Measurements from ENCODE around the gene DTHD1. TPM values are rescaled to one million over a fixed set of nuclear protein-coding genes. Genes with fewer than 3 reads are reported as not detected.

Gene DTHD1
- total RNA-seq, 5 donors from 2014 or later (not counting 1 experiment from before 2014, with no cell fraction given): 0.79 to 7.9 (median 2.5) TPM

DNA sequence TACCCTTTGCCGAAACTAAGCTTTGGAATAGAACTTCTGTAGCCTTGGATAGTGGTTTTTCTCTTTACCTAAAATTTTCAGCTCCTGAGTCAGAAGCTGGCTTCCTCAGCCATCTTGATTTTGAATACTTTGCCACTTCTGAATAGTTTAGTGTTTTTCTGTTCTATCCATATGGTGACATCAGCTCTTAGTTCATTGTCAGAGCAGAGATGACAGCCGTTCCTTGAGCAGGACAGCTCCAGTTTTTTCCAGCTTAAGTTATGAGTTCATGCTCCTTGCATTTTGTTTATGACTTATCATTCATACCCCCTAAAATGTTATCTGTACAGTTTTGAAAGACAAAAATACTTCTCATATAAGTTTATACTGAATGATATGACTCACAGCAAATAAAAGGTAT lies 47.8 kb downstream of the DTHD1 start:
- Mint-ChIP-seq H3K4me3 (no peak overlapping the region), H3K36me3 (no peaks in the 10 kb centered on the region), H3K27ac (no peak overlapping the region), H3K4me1 (peaks cover 28 to 36% (median 31%) of the 10 kb centered on the region in 3 donors), H3K9me3 (no peaks in the 10 kb centered on the region), H3K27me3 (no peaks in the 10 kb centered on the region)
- WGBS (ENCODE audit: insufficient coverage): no CpG with 5 or more reads among the region's 2 CpGs
- POLR2A ChIA-PET: no interaction called here
- CTCF ChIA-PET: interaction anchor here in 1 of 2 donors (1.2 kb wide), 1 partner anchor 10 kb away, joined by 3 read pairs; no protein-coding TSS in a partner anchor
- no peak for DNase-seq
- H3K27ac ChIP-seq (ENCODE audit: low read length): no peak overlapping the region
- no peak overlapping the region for H3K4me3 ChIP-seq (ENCODE audit: control insufficient read depth in 1 of 2, extremely low read depth in 1 of 2, low read length in 1 of 2)
- H3K4me1 ChIP-seq (ENCODE audit: control insufficient read depth in 1 of 2, extremely low read depth in 1 of 2, insufficient read depth in 2 of 2, low read length in 2 of 2): peaks cover 11 to 17% of the 10 kb centered on the region in 2 experiments
- no peaks in the 10 kb centered on the region for H3K9me3 ChIP-seq
- H3K36me3 ChIP-seq (ENCODE audit: control insufficient read depth in 2 of 2, extremely low read depth in 1 of 2, insufficient read depth in 1 of 2, low read length in 1 of 2): no peaks in the 10 kb centered on the region
- H3K27me3 ChIP-seq (replicated peaks in 1 of 2; ENCODE audit: control insufficient read depth in 2 of 2, extremely low read depth in 1 of 2, insufficient read depth in 2 of 2, low read length in 1 of 2): no peaks in the 10 kb centered on the region
- ATAC-seq (replicated peaks in 1 of 4): no peak

DNA sequence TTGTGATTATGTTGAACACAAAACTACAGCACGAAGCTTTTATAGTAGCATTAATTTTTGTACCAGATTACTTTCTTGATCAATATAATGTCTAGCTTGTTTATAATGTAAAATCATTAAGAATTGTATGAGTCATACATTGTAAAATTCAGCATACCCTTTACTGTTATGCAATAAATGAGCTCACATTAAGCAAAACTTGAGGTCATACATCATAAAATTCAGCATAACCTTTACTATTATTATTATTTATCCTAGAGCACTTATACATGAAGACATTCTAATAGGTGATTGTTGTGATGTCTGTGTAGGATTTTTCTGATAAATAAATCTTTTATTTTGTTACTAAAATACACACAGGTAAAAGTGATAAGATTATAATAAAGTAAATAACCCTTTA lies 49.4 kb downstream of the DTHD1 start:
- ATAC-seq (replicated peaks in 1 of 4) (no peak), DNase-seq (no peak)
- ChIA-PET CTCF (interaction anchor here (0.9 to 2.1 kb wide), 4 partner anchors 69 to 89 kb away, joined by 3 to 5 read pairs (median 4); no protein-coding TSS in a partner anchor), POLR2A (interaction anchor here (0.6 to 1.8 kb wide), 2 partner anchors 45 to 59 kb away, joined by 3 to 4 read pairs; no protein-coding TSS in a partner anchor)
- Histone ChIP-seq H3K27me3 (replicated peaks in 1 of 2; ENCODE audit: control insufficient read depth in 2 of 2, extremely low read depth in 1 of 2, insufficient read depth in 2 of 2, low read length in 1 of 2) (no peaks in the 10 kb centered on the region), H3K9me3 (no peaks in the 10 kb centered on the region), H3K4me3 (ENCODE audit: control insufficient read depth in 1 of 2, extremely low read depth in 1 of 2, low read length in 1 of 2) (no peak overlapping the region), H3K27ac (ENCODE audit: low read length) (no peak overlapping the region), H3K36me3 (ENCODE audit: control insufficient read depth in 2 of 2, extremely low read depth in 1 of 2, insufficient read depth in 1 of 2, low read length in 1 of 2) (no peaks in the 10 kb centered on the region), H3K4me1 (ENCODE audit: control insufficient read depth in 1 of 2, extremely low read depth in 1 of 2, insufficient read depth in 2 of 2, low read length in 2 of 2) (peaks cover 3 to 8% of the 10 kb centered on the region in 2 experiments)
- no peak overlapping the region for H3K27ac Mint-ChIP-seq
- no CpG with 5 or more reads among the region's 1 CpG for WGBS (ENCODE audit: insufficient coverage)
- no peak overlapping the region for H3K4me3 Mint-ChIP-seq
- H3K9me3 Mint-ChIP-seq: no peaks in the 10 kb centered on the region
- H3K27me3 Mint-ChIP-seq: no peaks in the 10 kb centered on the region
- peaks cover 16 to 22% (median 16%) of the 10 kb centered on the region in 3 donors for H3K4me1 Mint-ChIP-seq
- no peaks in the 10 kb centered on the region for H3K36me3 Mint-ChIP-seq

DNA sequence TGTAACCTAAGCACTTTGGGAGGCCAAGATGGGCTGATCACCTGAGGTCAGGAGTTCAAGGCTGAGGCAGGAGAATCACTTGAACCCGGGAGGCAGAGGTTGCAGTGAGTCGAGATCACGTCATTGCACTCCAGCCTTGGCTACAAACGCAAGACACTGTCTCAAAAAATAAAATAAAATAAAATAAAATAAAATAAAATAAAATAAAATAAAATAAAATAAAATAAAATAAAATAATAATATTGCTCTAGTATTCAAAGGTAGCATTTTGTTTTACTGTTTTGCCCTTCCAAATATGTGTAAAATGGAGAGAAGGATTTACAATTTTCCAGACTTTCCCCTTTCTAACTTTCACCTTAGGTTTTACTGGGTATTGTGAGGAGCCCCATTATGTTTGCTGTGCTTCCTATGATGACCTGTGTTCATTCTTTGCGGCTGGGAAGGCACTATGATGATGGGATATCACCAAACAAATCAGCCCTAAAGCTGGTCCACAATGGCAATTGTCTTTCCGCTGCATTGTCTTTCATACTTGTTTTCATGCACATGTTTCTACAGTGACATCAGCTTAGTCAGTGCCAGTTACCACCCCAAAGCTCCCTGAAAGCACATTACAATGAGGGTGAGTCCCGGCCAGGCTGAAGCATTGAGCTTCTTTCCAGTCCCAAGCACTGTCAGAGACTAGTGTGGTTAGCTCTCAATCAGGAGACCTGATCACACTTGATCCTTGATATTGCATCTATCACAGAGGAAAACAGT lies 50.8 kb downstream of the DTHD1 start:
- WGBS (ENCODE audit: insufficient coverage): 100% methylated on average over 2 of the region's 7 CpGs
- no peaks in the 10 kb centered on the region for H3K9me3 ChIP-seq
- Mint-ChIP-seq H3K9me3 (no peaks in the 10 kb centered on the region), H3K27me3 (no peaks in the 10 kb centered on the region), H3K27ac (no peak overlapping the region), H3K4me1 (peaks cover 18 to 25% (median 18%) of the 10 kb centered on the region in 3 donors), H3K36me3 (no peaks in the 10 kb centered on the region), H3K4me3 (no peak overlapping the region)
- H3K4me3 ChIP-seq (ENCODE audit: control insufficient read depth in 1 of 2, extremely low read depth in 1 of 2, low read length in 1 of 2): no peak overlapping the region
- H3K27ac ChIP-seq (ENCODE audit: low read length): no peak overlapping the region
- H3K4me1 ChIP-seq (ENCODE audit: control insufficient read depth in 1 of 2, extremely low read depth in 1 of 2, insufficient read depth in 2 of 2, low read length in 2 of 2): peaks cover 0 to 10% of the 10 kb centered on the region in 2 experiments
- DNase-seq (no peak), ATAC-seq (replicated peaks in 1 of 4) (no peak)
- H3K27me3 ChIP-seq (replicated peaks in 1 of 2; ENCODE audit: control insufficient read depth in 2 of 2, extremely low read depth in 1 of 2, insufficient read depth in 2 of 2, low read length in 1 of 2): no peaks in the 10 kb centered on the region
- no peaks in the 10 kb centered on the region for H3K36me3 ChIP-seq (ENCODE audit: control insufficient read depth in 2 of 2, extremely low read depth in 1 of 2, insufficient read depth in 1 of 2, low read length in 1 of 2)
- POLR2A ChIA-PET: no interaction called here
- CTCF ChIA-PET: interaction anchor here (0.8 to 2.1 kb wide), 4 partner anchors 13 to 68 kb away, joined by 3 to 5 read pairs (median 4); no protein-coding TSS in a partner anchor

DNA sequence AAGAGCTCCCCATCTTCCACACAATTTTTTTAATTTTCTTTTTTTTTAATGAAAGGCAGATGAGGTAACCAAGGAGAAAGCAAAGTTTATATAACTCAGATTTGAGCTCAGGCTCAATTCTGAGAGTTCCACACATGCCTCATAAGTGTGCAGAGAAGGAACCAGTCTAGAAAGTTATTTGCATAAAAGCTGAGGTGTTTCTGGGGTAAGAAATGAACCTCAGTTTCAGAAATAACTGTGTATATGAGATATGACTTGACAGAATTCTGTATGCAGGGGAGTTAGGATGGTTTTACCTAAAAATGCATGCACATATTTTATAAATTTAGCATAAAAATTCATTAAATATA lies 51.3 kb downstream of the DTHD1 start:
- H3K27ac ChIP-seq (ENCODE audit: low read length): no peak overlapping the region

DNA sequence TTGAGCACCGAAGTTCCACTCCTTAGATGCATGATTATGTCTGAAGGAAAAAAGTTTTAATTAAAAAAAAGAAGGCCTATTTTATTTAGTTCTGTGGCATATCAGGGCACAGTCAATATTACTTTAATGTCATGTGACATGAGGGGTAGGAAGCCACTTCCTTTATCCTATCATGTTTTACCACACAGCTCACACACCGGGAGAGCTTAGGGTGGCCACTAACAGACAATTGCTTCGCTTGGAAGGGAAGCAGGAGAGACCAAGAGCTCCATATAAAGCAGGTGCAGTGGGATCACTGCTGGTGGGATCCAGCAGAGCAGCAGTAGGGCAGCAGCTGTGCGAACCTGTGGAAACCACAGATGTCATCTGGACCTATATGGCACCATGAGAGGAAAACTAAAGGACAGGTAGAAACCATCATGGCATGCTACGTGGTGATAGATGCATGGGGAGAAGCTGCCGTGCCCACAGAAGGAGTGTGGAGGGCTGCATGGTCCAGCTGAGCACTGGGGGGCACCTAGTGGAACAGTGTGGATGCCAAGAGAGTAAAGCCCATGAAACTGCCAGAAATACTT lies 52.0 kb downstream of the DTHD1 start:
- no peak overlapping the region for H3K4me3 ChIP-seq (ENCODE audit: control insufficient read depth in 1 of 2, extremely low read depth in 1 of 2, low read length in 1 of 2)
- H3K27ac ChIP-seq (ENCODE audit: low read length): no peak overlapping the region
- ATAC-seq (replicated peaks in 1 of 4) (peak in 1 of 4 experiments; percentile 36), DNase-seq (no peak)
- no peaks in the 10 kb centered on the region for H3K9me3 ChIP-seq
- CTCF ChIA-PET: interaction anchor here (0.6 to 1.1 kb wide), 5 partner anchors 9 to 66 kb away, joined by 3 to 5 read pairs (median 4); no protein-coding TSS in a partner anchor
- H3K27ac Mint-ChIP-seq: no peak overlapping the region
- no peaks in the 10 kb centered on the region for H3K36me3 ChIP-seq (ENCODE audit: control insufficient read depth in 2 of 2, extremely low read depth in 1 of 2, insufficient read depth in 1 of 2, low read length in 1 of 2)
- no peaks in the 10 kb centered on the region for H3K27me3 Mint-ChIP-seq
- H3K4me1 ChIP-seq (ENCODE audit: control insufficient read depth in 1 of 2, extremely low read depth in 1 of 2, insufficient read depth in 2 of 2, low read length in 2 of 2): peaks cover 0 to 10% of the 10 kb centered on the region in 2 experiments
- WGBS (ENCODE audit: insufficient coverage): 72% methylated on average over 4 of the region's 6 CpGs
- H3K4me3 Mint-ChIP-seq: no peak overlapping the region
- no peaks in the 10 kb centered on the region for H3K36me3 Mint-ChIP-seq
- H3K9me3 Mint-ChIP-seq: no peaks in the 10 kb centered on the region
- POLR2A ChIA-PET: no interaction called here
- H3K27me3 ChIP-seq (replicated peaks in 1 of 2; ENCODE audit: control insufficient read depth in 2 of 2, extremely low read depth in 1 of 2, insufficient read depth in 2 of 2, low read length in 1 of 2): no peaks in the 10 kb centered on the region
- peaks cover 18 to 31% (median 22%) of the 10 kb centered on the region in 3 donors for H3K4me1 Mint-ChIP-seq

More for the DNA sequence above, 51.3 kb downstream of the DTHD1 start:
- Histone ChIP-seq H3K4me1 (ENCODE audit: control insufficient read depth in 1 of 2, extremely low read depth in 1 of 2, insufficient read depth in 2 of 2, low read length in 2 of 2) (peaks cover 0 to 10% of the 10 kb centered on the region in 2 experiments), H3K4me3 (ENCODE audit: control insufficient read depth in 1 of 2, extremely low read depth in 1 of 2, low read length in 1 of 2) (no peak overlapping the region), H3K27me3 (replicated peaks in 1 of 2; ENCODE audit: control insufficient read depth in 2 of 2, extremely low read depth in 1 of 2, insufficient read depth in 2 of 2, low read length in 1 of 2) (no peaks in the 10 kb centered on the region), H3K36me3 (ENCODE audit: control insufficient read depth in 2 of 2, extremely low read depth in 1 of 2, insufficient read depth in 1 of 2, low read length in 1 of 2) (no peaks in the 10 kb centered on the region), H3K9me3 (no peaks in the 10 kb centered on the region)
- Mint-ChIP-seq H3K4me1 (peaks cover 18 to 26% (median 19%) of the 10 kb centered on the region in 3 donors), H3K36me3 (no peaks in the 10 kb centered on the region), H3K27ac (no peak overlapping the region), H3K9me3 (no peaks in the 10 kb centered on the region), H3K4me3 (no peak overlapping the region), H3K27me3 (no peaks in the 10 kb centered on the region)
- no peak for DNase-seq
- no peak for ATAC-seq (replicated peaks in 1 of 4)
- ChIA-PET CTCF (interaction anchor here (0.8 to 1.1 kb wide), 3 partner anchors 12 to 21 kb away, joined by 3 to 4 read pairs (median 3); no protein-coding TSS in a partner anchor), POLR2A (no interaction called here)

DNA sequence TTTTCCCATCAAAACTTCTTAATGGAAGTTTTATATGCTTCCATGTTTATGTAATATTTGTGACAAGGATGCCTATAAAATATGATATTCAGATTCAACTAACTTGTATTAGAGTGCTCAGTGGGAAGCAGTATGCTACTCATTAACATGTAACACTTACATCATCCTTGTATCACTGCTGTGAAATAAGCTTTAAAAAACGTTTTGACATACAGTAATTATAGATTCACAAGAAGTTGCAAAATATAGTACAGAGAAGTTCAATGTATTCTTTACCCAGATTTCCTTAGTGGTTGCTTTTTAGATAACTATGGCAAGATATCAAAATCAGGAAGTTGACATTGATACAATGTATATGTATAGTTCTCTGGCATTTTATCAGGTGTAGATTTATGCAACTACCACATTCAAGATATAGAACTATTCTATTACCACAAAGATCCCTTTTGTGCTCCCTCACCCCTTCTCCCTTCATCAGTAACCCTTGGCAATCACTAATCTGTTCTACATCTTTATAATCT lies 56.3 kb downstream of the DTHD1 start:
- no peak overlapping the region for H3K27ac Mint-ChIP-seq
- H3K4me1 Mint-ChIP-seq: peaks cover 15 to 25% (median 19%) of the 10 kb centered on the region in 3 donors
- no peak for ATAC-seq (replicated peaks in 1 of 4)
- no CpG with 5 or more reads among the region's 1 CpG for WGBS (ENCODE audit: insufficient coverage)
- Histone ChIP-seq H3K9me3 (no peaks in the 10 kb centered on the region), H3K36me3 (ENCODE audit: control insufficient read depth in 2 of 2, extremely low read depth in 1 of 2, insufficient read depth in 1 of 2, low read length in 1 of 2) (peaks cover 0 to 7% of the 10 kb centered on the region in 2 donors), H3K27me3 (replicated peaks in 1 of 2; ENCODE audit: control insufficient read depth in 2 of 2, extremely low read depth in 1 of 2, insufficient read depth in 2 of 2, low read length in 1 of 2) (no peaks in the 10 kb centered on the region), H3K27ac (ENCODE audit: low read length) (no peak overlapping the region), H3K4me3 (ENCODE audit: control insufficient read depth in 1 of 2, extremely low read depth in 1 of 2, low read length in 1 of 2) (no peak overlapping the region), H3K4me1 (ENCODE audit: control insufficient read depth in 1 of 2, extremely low read depth in 1 of 2, insufficient read depth in 2 of 2, low read length in 2 of 2) (peaks cover 0 to 10% of the 10 kb centered on the region in 2 experiments)
- no peaks in the 10 kb centered on the region for H3K9me3 Mint-ChIP-seq
- no peaks in the 10 kb centered on the region for H3K27me3 Mint-ChIP-seq
- POLR2A ChIA-PET: interaction anchor here in 1 of 2 donors (1.2 kb wide), 1 partner anchor 12 kb away, joined by 3 read pairs; no protein-coding TSS in a partner anchor
- H3K36me3 Mint-ChIP-seq: no peaks in the 10 kb centered on the region
- DNase-seq: no peak
- CTCF ChIA-PET: interaction anchor here in 1 of 2 donors (2.6 kb wide), 1 partner anchor 62 kb away, joined by 9 read pairs; no protein-coding TSS in a partner anchor
- H3K4me3 Mint-ChIP-seq: no peak overlapping the region
